HG03196 (cell line): ENCODE measurements around the gene NARS2.
"Not testable (repeated sequence)": the region's sequence is repeated elsewhere in the genome, so short reads cannot be mapped to it uniquely, and the experiment has no call there.

Experiments used
- ATAC-seq: cut with Tn5 transposase; IDR thresholded peaks from one replicate; pipeline ENCODE4 v1.9.1; 2021; ENCODE audit not compliant: unreplicated experiment

NARS2 gene

DNA sequence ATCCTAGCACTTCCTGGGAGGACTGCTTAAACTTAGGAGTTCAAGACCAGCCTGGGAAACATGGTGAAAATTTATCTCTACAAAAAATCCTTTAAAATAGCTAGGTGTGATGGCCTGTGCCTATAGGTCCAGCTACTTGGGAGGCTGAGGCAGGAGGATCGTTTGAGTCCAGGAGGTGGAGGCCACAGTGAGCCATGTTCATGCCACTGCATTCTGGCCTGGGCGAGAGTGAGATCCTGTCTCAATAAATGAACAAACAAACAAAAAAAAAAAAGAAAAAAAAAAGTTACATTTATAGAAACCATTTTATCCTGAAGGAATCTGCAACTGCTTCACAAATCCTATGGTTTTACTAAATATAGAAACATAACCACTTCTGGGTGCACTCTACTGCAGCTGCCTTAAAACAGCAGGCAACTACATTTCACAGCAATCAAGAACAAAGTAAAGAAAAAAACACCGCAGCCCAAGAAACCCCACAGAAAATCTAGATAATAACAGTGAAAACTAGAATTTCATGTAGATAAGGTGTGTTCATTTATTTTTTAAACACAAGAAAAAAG is 81.2 kb downstream of the NARS2 start:
- ATAC-seq: no peak

DNA sequence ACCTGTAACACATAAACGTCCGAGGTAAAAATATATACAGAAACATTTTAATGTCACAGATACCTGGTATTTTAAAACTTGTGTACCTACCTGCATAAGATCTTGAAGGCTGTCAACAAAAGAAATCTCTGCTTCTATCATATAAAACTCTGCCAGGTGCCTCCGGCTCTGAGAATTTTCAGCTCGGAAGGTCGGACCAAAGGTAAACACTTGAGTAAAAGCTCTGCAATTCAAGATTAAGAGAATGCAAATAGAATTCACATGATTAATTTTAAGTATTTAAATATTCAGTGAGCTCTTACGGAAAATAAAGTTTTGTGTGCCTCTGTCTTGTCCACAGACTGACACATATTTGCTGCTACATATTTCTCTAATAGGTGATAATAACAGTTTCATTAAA is 81.7 kb downstream of the NARS2 start:
- ATAC-seq: no peak

DNA sequence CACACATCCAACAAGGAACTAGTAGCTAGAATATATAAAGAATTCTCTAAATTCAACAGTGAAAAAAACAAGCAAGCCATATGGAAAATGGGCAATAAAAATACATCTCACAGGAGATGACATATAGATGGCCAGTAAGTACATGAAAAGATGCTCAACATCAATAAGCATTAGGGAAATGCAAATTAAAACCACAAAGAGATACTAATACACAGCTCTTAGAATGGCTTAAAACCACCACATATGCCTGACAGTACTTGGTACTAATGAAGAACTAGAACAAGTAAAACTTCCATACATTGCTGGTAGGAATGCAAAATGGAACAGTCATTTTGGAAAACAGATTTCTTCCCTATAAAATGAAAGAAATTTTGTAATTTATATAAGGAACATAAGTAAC is 85.5 kb downstream of the NARS2 start:
- no peak for ATAC-seq

DNA sequence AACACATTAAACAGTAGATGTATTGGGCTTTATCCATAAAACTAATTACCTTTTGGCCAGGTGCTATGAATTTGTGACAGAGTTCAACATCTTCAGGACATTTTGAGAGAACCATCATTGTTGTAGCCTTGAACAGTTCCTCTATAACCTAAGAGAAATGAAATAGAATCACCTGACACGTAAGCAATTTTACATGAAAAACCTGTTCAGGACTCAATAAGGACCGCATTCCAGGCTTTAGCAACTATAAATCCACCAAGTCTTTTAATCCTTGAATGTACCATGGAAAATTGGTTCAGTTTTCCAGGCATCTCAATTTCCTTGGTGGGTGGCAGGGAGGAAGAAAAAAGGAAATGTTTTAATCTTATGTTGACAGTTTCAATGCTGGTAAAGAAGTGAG is 96.1 kb downstream of the NARS2 start:
- ATAC-seq: no peak

DNA sequence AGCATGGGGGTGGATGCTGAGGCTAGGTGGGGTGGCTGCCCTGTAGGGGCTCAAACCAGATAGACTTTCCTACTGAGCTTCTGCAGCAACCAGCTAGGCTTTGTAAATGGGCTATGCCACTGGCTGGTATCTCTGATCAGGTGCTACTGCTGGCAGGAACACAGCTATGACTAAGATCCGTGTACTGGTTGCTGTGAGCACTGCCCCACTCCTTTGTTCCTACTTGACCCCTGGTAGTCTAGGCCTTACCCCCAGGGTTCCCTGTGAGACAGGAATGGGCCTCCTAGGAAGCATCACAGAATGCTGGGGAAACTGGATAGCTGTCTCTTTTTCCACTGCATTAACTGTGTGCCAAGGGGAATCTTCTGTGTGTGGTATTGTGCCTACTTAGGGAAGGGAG is 98.6 kb downstream of the NARS2 start:
- no peak for ATAC-seq

DNA sequence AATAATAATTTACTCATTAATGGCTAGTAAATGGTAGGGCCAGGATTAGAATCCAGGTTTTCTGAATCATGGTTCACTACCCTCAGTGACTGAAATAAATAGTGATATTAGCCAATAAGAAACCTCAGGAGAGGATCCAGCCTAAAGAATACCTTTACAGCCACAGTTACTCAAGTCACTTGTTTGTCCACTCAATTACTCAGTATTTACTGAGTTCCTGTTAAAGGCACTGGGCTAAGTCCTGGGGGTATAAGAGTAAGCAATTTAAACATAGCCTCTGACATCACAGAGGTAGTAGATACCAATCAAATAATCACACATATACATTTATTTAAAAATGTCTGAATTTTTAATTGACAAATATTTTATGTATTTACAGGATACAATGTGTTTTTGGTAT is 100.2 kb downstream of the NARS2 start:
- ATAC-seq: no peak

DNA sequence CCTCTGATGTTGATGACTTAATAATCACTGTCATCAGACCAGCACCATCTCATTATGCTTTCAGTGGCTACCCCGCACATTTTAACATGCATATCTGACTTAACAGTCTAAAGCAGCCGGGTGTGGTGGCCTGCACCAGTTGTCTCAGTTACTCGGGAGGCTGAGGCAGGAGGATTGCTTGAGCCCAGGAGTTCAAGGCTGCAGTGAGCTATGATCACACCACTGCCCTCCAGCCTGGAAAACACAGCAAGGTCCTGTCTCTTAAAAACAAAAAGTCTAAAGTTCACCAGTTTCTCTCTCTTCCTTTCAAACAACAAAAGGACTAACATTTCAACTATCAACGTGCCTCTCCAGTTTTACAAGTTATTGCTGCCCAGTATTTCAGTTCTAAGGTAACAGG is 101.8 kb downstream of the NARS2 start:
- no peak for ATAC-seq

DNA sequence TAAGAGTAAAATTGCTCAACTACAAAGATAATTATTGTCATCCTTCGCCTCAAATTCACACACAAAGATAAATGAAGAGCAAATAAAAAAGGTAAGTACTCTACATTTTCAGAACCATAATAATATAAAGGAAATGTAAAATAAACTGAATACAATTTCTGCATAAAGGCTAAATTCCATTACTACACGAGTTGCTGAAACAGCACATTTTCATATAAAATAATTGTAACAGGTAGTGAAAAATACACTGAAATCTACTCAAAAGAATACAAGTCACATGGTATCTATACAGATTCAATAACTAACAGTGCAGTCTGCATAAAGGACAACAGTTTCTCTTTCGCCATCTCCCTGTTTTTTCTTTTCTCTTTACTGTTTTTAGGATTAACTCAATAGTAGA is 102.3 kb downstream of the NARS2 start:
- no peak for ATAC-seq

DNA sequence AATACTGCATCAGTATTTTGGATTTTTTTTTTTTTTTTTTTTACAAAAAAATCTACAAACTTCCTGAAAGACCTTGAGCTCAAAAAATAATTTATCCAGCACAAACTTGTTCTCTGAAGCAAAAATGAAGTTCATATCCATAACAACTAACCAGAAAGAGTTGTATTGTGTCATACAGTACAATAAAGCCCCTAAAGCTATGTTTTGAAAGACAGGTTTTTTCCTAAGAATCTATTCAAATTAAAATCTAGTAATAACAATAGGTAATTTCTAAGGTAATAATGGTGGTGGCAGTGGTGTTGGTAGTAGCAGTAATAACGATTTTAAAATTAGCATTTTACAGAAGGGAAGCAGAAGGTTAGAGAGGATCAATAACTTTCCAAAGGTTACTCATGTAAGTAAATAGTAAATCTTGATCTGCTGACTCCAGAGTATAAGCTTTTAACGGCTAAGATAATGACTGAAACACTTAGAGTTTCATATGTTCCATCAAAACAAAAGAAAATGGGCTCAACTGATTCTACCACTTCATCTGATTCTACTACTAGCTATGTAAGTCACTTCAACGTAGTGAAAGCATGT is 103.7 kb downstream of the NARS2 start:
- ATAC-seq: no peak

DNA sequence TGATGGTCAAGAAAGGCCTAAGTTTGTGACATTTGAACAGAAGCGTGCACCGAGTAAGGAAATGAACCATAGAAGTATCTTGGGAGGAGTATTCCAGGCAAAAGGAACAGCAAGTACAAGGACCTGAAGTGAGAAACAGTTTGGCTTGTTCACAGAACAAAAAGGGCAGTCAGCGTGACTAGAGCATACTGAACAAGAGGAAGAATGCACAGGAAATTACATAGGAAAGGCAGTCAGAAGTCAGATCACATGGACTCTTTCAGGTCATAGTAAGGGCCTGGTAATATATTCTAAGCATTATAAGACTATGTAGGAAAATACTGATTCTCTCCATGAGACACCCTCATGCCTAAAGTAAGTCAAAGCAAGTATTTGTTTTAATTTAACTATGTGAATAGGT is 104.8 kb downstream of the NARS2 start:
- ATAC-seq: no peak

DNA sequence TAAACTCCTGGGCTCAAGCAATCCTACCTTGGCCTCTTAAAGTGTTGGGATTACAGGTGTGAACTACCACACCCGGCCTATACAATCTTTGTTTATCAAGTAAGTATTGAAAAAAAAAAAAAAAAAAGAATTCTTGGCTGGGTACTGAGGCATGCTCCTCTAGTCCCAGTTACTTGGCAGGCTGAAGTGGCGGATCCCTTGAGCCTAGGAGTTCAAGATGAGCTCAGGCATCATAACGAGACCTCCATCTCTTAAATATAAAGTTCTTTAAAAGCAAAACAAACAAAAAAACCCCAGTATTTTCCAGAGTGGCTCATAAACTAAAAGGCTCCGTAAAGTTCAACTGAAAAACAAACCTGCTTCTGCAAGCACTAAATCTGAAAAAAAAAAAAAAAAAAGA is 106.7 kb downstream of the NARS2 start:
- ATAC-seq: no peak

DNA sequence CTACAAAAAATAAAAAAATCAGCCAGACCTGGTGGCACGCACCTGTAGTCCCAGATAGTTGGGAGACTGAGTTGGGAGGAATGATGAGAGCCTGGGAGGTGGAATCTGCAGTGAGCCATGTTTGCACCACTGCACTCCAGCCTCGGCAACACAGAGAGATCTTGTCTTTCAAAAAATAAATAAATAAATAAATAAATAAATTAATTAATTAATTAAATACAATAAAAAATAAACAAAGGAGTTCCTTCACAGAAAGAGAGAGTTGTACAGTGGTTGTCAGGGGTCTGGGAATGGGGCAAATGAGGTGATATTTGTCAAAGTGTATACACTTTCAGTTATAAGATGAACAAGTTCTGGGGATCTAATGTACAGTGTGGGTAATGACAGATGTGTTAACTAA is 107.3 kb downstream of the NARS2 start:
- ATAC-seq: no peak

DNA sequence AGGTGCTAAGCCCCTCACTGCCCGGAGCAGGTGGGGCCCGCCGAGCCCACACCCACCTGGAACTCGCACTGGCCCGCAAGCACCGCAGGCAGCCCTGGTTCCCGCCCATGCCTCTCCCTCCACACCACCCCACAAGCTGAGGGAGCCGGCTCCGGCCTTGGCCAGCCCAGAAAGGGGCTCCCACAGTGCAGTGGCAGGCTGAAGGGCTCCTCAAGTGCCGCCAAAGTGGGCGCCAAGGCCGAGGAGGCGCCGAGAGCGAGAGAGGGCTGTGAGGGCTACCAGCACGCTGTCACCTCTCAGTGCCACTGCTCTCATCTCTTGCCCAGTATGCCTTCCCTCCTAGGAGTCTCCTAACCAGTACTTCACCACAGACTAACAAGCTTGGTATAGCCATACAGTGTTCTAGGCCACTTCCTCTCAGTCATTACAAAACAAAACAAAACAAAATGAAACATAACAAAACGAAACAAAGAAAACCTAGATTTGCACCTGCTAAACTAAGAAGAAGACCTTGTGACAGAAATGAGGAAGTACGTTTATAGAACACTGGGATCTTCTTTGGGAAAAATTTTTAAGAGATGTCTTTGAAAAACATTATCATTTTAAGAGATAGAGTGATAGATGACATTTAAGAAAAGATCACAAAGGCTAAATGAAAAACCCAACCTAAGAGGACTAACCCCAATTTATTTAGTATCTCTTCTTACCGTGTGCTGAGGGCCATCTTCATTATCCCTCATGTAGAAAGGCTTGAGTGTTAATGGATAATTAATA is 109.3 kb downstream of the NARS2 start:
- ATAC-seq: peak; percentile 97

DNA sequence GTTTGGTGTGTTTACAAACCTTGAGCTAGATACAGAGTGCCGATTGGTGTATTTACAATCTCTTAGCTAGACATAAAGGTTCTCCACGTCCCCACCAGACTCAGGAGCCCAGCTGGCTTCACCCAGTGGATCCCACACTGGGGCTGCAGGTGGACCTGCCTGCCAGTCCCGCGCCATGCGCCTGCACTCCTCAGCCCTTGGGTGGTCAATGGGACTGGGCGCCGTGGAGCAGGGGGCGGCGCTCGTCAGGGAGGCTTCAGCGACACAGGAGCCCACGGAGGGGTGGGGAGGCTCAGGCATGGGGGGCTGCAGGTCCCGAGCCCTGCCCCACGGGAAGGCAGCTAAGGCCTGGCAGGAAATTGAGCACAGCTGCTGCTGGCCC is 109.9 kb downstream of the NARS2 start:
- not testable (repeated sequence) for ATAC-seq

DNA sequence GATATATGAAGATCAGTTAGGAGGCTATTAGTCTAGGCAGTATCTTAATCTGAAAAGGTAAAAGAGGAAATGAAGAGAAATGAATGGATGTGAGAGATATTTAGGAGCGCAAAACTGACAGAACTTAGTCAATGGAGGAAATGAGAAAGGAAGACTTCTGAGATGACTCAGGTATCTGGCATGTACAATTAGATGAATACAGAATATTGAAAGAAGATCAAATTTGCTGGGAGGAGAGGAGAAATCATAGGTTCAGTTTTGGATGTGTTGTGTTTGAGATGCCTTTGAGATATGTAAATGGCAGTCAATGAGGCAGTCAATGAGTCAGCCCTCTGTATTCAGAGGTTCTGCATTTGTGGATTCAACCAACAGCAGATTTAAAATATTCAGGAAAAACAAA is 114.2 kb downstream of the NARS2 start:
- no peak for ATAC-seq

DNA sequence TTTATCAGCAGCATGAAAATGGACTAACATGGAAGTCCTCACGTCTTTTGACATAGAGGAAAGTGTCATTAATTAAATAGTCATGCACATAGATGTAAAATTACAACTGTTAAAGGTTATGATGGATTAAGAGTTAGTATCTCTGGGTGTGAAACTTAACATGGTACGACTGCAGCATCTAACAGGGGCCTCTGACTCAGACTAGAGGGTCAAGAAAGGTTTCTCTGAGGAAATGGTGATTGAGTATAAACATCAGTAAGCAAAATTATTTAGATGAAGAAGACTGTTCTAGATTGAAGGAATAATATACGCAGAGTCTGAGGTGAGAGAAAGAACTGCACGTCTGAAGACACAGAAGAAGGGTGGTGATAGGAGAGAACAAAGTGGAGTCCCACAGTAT is 114.9 kb downstream of the NARS2 start:
- ATAC-seq: no peak

DNA sequence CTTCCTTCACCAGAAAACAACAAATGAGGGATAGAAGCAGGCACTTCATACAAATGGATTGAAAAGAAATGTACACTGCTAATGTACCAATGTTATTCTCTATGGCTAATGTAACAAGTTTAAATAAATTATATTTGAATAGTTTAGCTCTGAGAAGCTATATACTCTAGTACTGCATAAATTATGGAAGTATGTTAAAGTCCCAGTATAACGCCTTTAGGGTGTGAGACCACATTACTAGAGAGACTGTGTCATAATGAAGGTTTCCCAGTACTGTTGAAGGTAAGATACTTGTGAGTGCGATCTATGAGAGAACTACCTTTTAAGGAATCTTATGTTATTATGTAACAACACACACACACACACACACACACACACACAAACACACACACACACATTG is 117.2 kb downstream of the NARS2 start:
- ATAC-seq: no peak

DNA sequence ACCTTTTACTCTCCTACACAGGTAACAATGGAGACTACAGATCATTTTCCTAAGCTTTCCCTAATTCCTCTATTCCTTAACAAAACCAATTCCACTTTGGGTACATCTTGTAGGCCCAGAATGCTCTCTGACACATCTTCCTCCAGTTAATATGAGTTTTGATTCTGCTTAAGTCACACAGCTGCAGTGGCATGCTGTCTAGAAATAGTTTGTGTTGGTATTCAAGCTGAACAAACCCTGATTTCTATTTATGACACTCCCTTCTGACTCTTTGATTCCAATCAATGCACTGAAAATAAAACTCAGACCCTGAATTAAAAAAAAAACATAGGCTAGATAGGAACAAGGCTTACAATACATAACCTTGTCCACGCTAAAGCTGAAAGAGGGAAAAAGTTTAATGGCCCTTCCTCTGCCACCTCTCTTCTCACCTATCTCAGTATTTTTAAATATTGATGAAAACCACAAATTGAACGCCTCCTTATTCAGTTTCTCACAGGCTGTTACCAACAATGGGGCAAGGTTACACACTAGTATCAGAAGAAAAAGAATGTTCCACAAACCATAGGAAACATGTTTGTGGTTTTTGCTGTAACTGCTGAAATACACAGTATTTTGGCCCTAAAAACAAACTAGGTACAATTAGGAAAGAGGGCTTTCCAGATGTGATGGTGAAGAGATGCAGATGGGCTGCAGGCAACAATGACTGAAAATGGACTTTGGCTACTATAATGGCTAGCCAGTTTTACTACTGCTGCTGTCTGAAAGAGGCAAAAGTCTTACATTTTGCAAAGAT is 121.3 kb downstream of the NARS2 start:
- ATAC-seq: no peak

DNA sequence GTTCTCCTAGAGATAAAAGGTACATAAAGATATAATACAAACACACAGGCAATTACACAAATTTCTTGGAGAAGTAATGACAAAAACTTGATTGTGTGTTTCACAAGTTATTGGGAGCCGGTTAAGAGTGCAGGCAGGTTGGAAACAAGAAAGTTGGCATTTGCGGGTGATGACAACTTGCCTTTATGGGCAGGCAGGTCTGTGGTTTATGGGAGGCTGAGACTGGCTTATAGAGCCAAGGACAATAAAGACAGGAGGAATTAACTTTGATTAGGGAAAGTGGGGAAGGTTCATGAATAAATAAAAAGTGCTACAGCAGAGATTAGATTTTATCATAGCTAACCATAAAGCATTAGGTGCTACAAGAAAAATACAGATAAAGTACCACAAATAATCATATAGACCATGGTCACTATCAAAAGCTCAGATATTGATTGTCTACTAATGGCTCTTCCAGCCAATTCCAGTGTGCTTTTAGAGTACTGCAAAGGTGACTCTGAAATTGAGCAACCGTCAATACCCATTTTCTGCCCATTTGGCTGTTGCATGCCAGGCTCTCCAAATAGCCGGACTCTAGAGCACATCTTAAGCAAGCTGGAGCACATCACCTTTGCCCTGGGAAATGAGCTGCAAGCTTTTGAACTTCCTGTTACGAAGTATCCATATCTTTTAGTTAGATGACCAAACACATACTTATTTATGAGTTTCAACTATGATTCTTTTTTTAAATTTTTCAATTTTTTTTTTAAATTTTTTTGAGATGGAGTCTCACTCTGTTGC is 123.1 kb downstream of the NARS2 start:
- no peak for ATAC-seq

DNA sequence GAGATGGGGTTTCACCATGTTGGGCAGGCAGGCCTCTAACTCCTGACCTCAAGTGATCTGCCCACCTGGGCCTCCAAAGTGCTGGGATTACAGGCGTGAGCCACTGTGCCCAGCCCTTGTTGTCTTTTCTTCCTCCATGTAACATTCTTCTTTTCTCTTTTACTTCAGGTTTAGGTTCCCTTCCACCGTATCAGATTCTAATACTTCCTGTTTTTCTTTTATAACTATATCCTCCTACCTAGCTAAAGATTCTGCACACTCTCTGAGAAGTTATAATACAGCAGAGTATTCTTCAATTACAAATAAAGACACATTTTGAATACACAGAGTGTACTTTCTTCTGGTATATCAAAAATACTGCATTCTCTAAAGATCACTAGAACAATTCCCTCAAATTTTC is 123.8 kb downstream of the NARS2 start:
- ATAC-seq: no peak

DNA sequence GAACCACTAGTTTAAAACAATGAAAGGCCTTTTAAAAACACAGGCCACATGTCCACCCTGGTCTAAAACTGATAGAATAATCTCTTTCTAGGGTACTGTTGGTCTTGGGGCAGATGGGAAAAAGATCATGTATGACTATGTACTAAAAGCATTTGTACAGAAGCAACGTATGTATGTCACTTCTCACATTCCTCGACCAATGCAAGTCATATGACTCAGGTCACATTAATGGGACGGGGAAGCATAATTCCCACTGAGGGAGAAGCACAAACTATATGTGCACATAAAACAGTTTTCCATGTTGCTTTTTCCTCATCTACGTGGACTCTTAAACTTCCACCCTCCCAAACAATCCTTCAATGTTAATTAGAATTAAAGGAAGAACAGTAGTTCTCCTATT is 124.8 kb downstream of the NARS2 start:
- no peak for ATAC-seq
